DOHH2 (cell line): ENCODE data around the gene SIRT1.

ENCODE experiments used
- H3F3A ChIP-seq: fragments of 200-600 bp; sonication (generic), shearing (Covaris generic); 2 replicates; pipeline ENCODE4 v1.6.0; 2016; ENCODE audit warnings: antibody characterized with exemption, mild to moderate bottlenecking; ENCODE audit not compliant: control insufficient read depth, insufficient read depth
- H3K27ac ChIP-seq: fragments of 200-600 bp; sonication (generic); 2 replicates; pipeline ENCODE4 v1.5.1; 2014; ENCODE audit warnings: low read depth, mild to moderate bottlenecking, low read length, moderate library complexity
- H3K27me3 ChIP-seq: fragments of 200-600 bp; sonication (generic); 2 replicates; pipeline ENCODE4 v1.6.1; 2014; ENCODE audit warnings: mild to moderate bottlenecking, low read length, mixed read lengths; ENCODE audit not compliant: control insufficient read depth
- H3K36me3 ChIP-seq: fragments of 200-600 bp; sonication (generic); 2 replicates; pipeline ENCODE4 v1.6.1; 2014; ENCODE audit warnings: mild to moderate bottlenecking, low read length, moderate library complexity, mixed read lengths; ENCODE audit not compliant: control insufficient read depth
- H3K4me1 ChIP-seq: fragments of 200-600 bp; sonication (generic); 2 replicates; pipeline ENCODE4 v1.6.1; 2014; ENCODE audit warnings: mild to moderate bottlenecking, low read length, mixed read lengths; ENCODE audit not compliant: control insufficient read depth
- H3K4me2 ChIP-seq: fragments of 200-600 bp; sonication (generic); 2 replicates; pipeline ENCODE4 v1.6.0; 2014; ENCODE audit warnings: mild to moderate bottlenecking, low read length, moderate library complexity
- H3K4me3 ChIP-seq: fragments of 200-600 bp; sonication (generic); 2 replicates; pipeline ENCODE4 v1.5.1; 2014; ENCODE audit warnings: mild to moderate bottlenecking, low read length, mixed read lengths
- H3K79me2 ChIP-seq: fragments of 200-600 bp; sonication (generic); 2 replicates; pipeline ENCODE4 v1.6.1; 2014; ENCODE audit warnings: mild to moderate bottlenecking, low read length, mixed read lengths; ENCODE audit not compliant: control insufficient read depth
- H3K9me2 ChIP-seq: fragments of 200-600 bp; sonication (generic); replicated peaks from 2 replicates; pipeline ENCODE4 v1.6.1; 2014; ENCODE audit warnings: mild to moderate bottlenecking, low read length, mixed read lengths; ENCODE audit not compliant: control insufficient read depth
- H3K9me3 ChIP-seq: fragments of 200-600 bp; sonication (generic); 2 replicates; pipeline ENCODE4 v1.6.1; 2014; ENCODE audit warnings: antibody characterized with exemption, low read length, mixed read lengths; ENCODE audit not compliant: control insufficient read depth, insufficient read depth
- H4K20me1 ChIP-seq: fragments of 200-600 bp; sonication (generic); 2 replicates; pipeline ENCODE4 v1.6.0; 2014; ENCODE audit warnings: low read depth, mild to moderate bottlenecking, antibody characterized with exemption, low read length, moderate library complexity; ENCODE audit not compliant: control insufficient read depth, insufficient read depth
- CTCF ChIP-seq: fragments of 200-600 bp; sonication (generic); IDR thresholded peaks from one replicate; pipeline ENCODE4 v1.5.1; 2014; ENCODE audit warnings: antibody characterized with exemption, mild to moderate bottlenecking, low read depth, low read length; ENCODE audit not compliant: poor library complexity, severe bottlenecking
- EZH2phosphoT487 ChIP-seq: fragments of 200-600 bp; sonication (generic); IDR thresholded peaks from 2 replicates; pipeline ENCODE4 v1.6.1; 2017; ENCODE audit warnings: borderline replicate concordance, mild to moderate bottlenecking, antibody characterized with exemption, low read length, moderate library complexity, mixed read lengths

The SIRT1 gene

GRCh38 chr10:67852761-67853160 lies 31.7 kb upstream of the SIRT1 start:
- no peak overlapping the region for H3K27ac ChIP-seq
- H3K4me1 ChIP-seq, result peaks cover 16% of the 10 kb centered on the region
- peaks cover 4% of the 10 kb centered on the region; the same call in 1 of the 2 replicates for H3F3A ChIP-seq
- no peak overlapping the region for H3K4me3 ChIP-seq
- no peaks in the 10 kb centered on the region for H3K9me2 ChIP-seq
- no peaks in the 10 kb centered on the region for H3K9me3 ChIP-seq
- no peaks in the 10 kb centered on the region for H3K27me3 ChIP-seq
- H3K36me3 ChIP-seq, result peaks cover 3% of the 10 kb centered on the region; the same call in 1 of the 2 replicates
- TF ChIP-seq EZH2phosphoT487, result no peak
- TF ChIP-seq CTCF, result no peak
- H3K79me2 ChIP-seq, result peaks cover 6% of the 10 kb centered on the region
- H3K4me2 ChIP-seq, result no peak overlapping the region
- no peaks in the 10 kb centered on the region for H4K20me1 ChIP-seq

- Histone ChIP-seq H3K27ac (no peak overlapping the region), H4K20me1 (no peaks in the 10 kb centered on the region), H3K9me2 (no peaks in the 10 kb centered on the region), H3K4me3 (no peak overlapping the region), H3K36me3 (peaks cover 3% of the 10 kb centered on the region; the same call in 1 of the 2 replicates), H3K79me2 (peaks cover 6% of the 10 kb centered on the region), H3K9me3 (no peaks in the 10 kb centered on the region), H3K4me1 (peaks cover 16% of the 10 kb centered on the region), H3K4me2 (no peak overlapping the region), H3K27me3 (no peaks in the 10 kb centered on the region), H3F3A (peaks cover 3% of the 10 kb centered on the region; the same call in 1 of the 2 replicates)
- no peak for TF ChIP-seq CTCF
- TF ChIP-seq EZH2phosphoT487, result no peak
Measured at GRCh38 chr10:67853512-67853911, 30.9 kb upstream of the SIRT1 start.

GRCh38 chr10:67858971-67859370 lies 25.5 kb upstream of the SIRT1 start:
- Histone ChIP-seq H3K4me2 (no peak overlapping the region), H3K4me3 (no peak overlapping the region), H3K27me3 (no peaks in the 10 kb centered on the region), H3K4me1 (peaks cover 29% of the 10 kb centered on the region), H4K20me1 (no peaks in the 10 kb centered on the region), H3K9me2 (no peaks in the 10 kb centered on the region), H3K27ac (no peak overlapping the region), H3K79me2 (no peaks in the 10 kb centered on the region), H3F3A (no peaks in the 10 kb centered on the region; the same call in 1 of the 2 replicates), H3K9me3 (no peaks in the 10 kb centered on the region), H3K36me3 (no peaks in the 10 kb centered on the region)
- no peak for TF ChIP-seq CTCF
- TF ChIP-seq EZH2phosphoT487, result no peak
